ENCODE data around the gene RHOT1.
"Not testable (repeated sequence)": the region's sequence is repeated elsewhere in the genome, so short reads cannot be mapped to it uniquely, and the experiment has no call there.

- TF ChIP-seq CTCF, POLR2A (IDR thresholded peaks at IDR 0.05): not testable (repeated sequence)
Measured at GRCh38 chr17:32107194-32107593, 35.1 kb upstream of the RHOT1 start.
